IMR-90 (cell line): ENCODE data around the gene ATP6V0A4. TPM values are rescaled to one million over a fixed set of nuclear protein-coding genes. Genes with fewer than 3 reads are reported as not detected.

Experiments used
- ATAC-seq: fragments of 200-7000 bp; cut with Tn5 transposase; 2 replicates; pipeline ENCODE4 v1.9.1; 2020; ENCODE audit warnings: low read depth, mild to moderate bottlenecking, moderate library complexity
- BruUV-seq: library from RNA; stranded (reverse); fragments of 400-500 nt; replicated peaks from 2 replicates; lab custom pipeline; 2021; lab: Mats Ljungman, UMichigan
- CTCF ChIA-PET: fragments of 300-600 bp; formaldehyde crosslinking; extraction: SDS; loops from one replicate; lab custom pipeline; 2021; ENCODE audit warnings: antibody characterized with exemption; lab: Yijun Ruan, JAX
- POLR2A ChIA-PET: fragments of 300-600 bp; sonication (Branson Sonifier 250); formaldehyde crosslinking; loops from one replicate; lab custom pipeline; 2022; ENCODE audit warnings: antibody characterized with exemption; ENCODE audit not compliant: unreplicated experiment; lab: Charles Lee
- DNase-seq: peaks from one replicate; pipeline ENCODE4 v3.0.0; 2013
- H2AFZ ChIP-seq: replicated peaks from 2 replicates; pipeline ENCODE3; 2013; ENCODE audit warnings: low read length, mild to moderate bottlenecking; ENCODE audit not compliant: poor library complexity
- H2AK5ac ChIP-seq: 2 replicates; pipeline ENCODE4 v1.6.1; 2013; ENCODE audit warnings: low read depth, low read length, inconsistent platforms
- H2AK9ac ChIP-seq: replicated peaks from 2 replicates; pipeline ENCODE3; 2013; ENCODE audit warnings: mild to moderate bottlenecking, low read depth, low read length, moderate library complexity; ENCODE audit not compliant: poor library complexity
- H2BK120ac ChIP-seq: 2 replicates; pipeline ENCODE4 v1.6.1; 2013; ENCODE audit warnings: low read depth, low read length, inconsistent platforms
- H2BK15ac ChIP-seq: 3 replicates; pipeline ENCODE4 v1.6.1; 2013; ENCODE audit warnings: low read depth, low read length, inconsistent platforms
- H2BK20ac ChIP-seq: 2 replicates; pipeline ENCODE4 v1.6.1; 2013; ENCODE audit warnings: low read depth, mild to moderate bottlenecking, inconsistent platforms, low read length, moderate library complexity
- H2BK5ac ChIP-seq: 2 replicates; pipeline ENCODE4 v1.6.1; 2013; ENCODE audit warnings: mild to moderate bottlenecking, low read depth, low read length, inconsistent platforms; ENCODE audit not compliant: poor library complexity, severe bottlenecking
- H3K14ac ChIP-seq: replicated peaks from 2 replicates; pipeline ENCODE4 v1.6.1; 2013; ENCODE audit warnings: low read depth, low read length, inconsistent platforms
- H3K18ac ChIP-seq: 2 replicates; pipeline ENCODE4 v1.6.1; 2013; ENCODE audit warnings: low read depth, low read length, control low read depth
- H3K23ac ChIP-seq: 2 replicates; pipeline ENCODE4 v1.6.1; 2013; ENCODE audit warnings: low read depth, low read length, inconsistent platforms
- H3K27ac ChIP-seq: 2 replicates; pipeline ENCODE4 v1.5.1; 2013; ENCODE audit warnings: mild to moderate bottlenecking, control low read depth, low read length; ENCODE audit not compliant: insufficient read depth
- H3K27me3 ChIP-seq: 2 replicates; pipeline ENCODE4 v1.6.1; 2013; ENCODE audit warnings: low read length; ENCODE audit not compliant: control insufficient read depth, insufficient read depth
- H3K36me3 ChIP-seq: 2 replicates; pipeline ENCODE4 v1.6.1; 2013; ENCODE audit warnings: low read length, mixed read lengths; ENCODE audit not compliant: control insufficient read depth, insufficient read depth
- H3K4ac ChIP-seq: 2 replicates; pipeline ENCODE4 v1.6.1; 2013; ENCODE audit warnings: low read depth, low read length, inconsistent platforms
- H3K4me1 ChIP-seq: 2 replicates; pipeline ENCODE4 v1.6.1; 2013; ENCODE audit warnings: low read length, mixed read lengths; ENCODE audit not compliant: control insufficient read depth, insufficient read depth
- H3K4me2 ChIP-seq: 2 replicates; pipeline ENCODE4 v1.6.1; 2013; ENCODE audit warnings: low read depth, mild to moderate bottlenecking, control low read depth, low read length, moderate library complexity
- H3K4me3 ChIP-seq: 2 replicates; pipeline ENCODE4 v1.5.1; 2013; ENCODE audit warnings: low read depth, mild to moderate bottlenecking, control low read depth, low read length, moderate library complexity; ENCODE audit not compliant: insufficient read depth
- H3K56ac ChIP-seq: 2 replicates; pipeline ENCODE4 v1.6.1; 2013; ENCODE audit warnings: low read length, inconsistent platforms; ENCODE audit not compliant: insufficient read depth; ENCODE audit errors: extremely low read depth
- H3K79me1 ChIP-seq, 2 experiments: 2 replicates each; pipeline ENCODE4 v1.6.1; 2013; ENCODE audit warnings: low read length in 2 of 2, inconsistent platforms in 1 of 2, low read depth in 1 of 2
- H3K9ac ChIP-seq: 2 replicates; pipeline ENCODE4 v1.6.1; 2013; ENCODE audit warnings: low read depth, low read length, control low read depth
- H3K9me1 ChIP-seq: 2 replicates; pipeline ENCODE4 v1.6.1; 2013; ENCODE audit warnings: low read length, inconsistent platforms; ENCODE audit not compliant: insufficient read depth
- H3K9me3 ChIP-seq: 2 replicates; pipeline ENCODE4 v1.6.1; 2013; ENCODE audit warnings: low read length; ENCODE audit not compliant: control insufficient read depth, insufficient read depth
- H4K20me1 ChIP-seq: 2 replicates; pipeline ENCODE4 v1.6.1; 2013; ENCODE audit warnings: low read length, inconsistent platforms; ENCODE audit not compliant: insufficient read depth
- H4K5ac ChIP-seq: 2 replicates; pipeline ENCODE4 v1.6.1; 2013; ENCODE audit warnings: mild to moderate bottlenecking, low read depth, low read length, control low read depth
- H4K8ac ChIP-seq, 2 experiments: 2 replicates each; pipeline ENCODE4 v1.6.1; 2013; ENCODE audit warnings: low read depth in 2 of 2, low read length in 2 of 2, control low read depth in 1 of 2, inconsistent platforms in 1 of 2
- H4K91ac ChIP-seq: 2 replicates; pipeline ENCODE4 v1.6.1; 2013; ENCODE audit warnings: low read depth, low read length, inconsistent platforms; ENCODE audit not compliant: insufficient read depth
- MAZ ChIP-seq: IDR thresholded peaks from 2 replicates; pipeline ENCODE4 v1.6.1; 2012; ENCODE audit warnings: low read depth, mild to moderate bottlenecking, low read length, improper control_type of control experiment, moderate library complexity, borderline replicate concordance
- RFX5 ChIP-seq: IDR thresholded peaks from 2 replicates; pipeline ENCODE4 v1.8.0; 2012; ENCODE audit warnings: low read depth, mild to moderate bottlenecking, low read length, moderate library complexity
- USF2 ChIP-seq: fragments of 150-350 bp; IDR thresholded peaks from 2 replicates; pipeline ENCODE4 v1.6.1; 2017; ENCODE audit warnings: mild to moderate bottlenecking, antibody characterized with exemption, low read length, low read depth
- WGBS, 2 experiments: methylation state at CpG; one replicate each; pipeline versions ENCODE4 v1.1.5 to v1.1.7; 2013; ENCODE audit warnings: missing lambda C conversion rate in 2 of 2; ENCODE audit not compliant: insufficient read length in 1 of 2; ENCODE audit errors: extremely low coverage in 2 of 2; 5-methylcytosine and 5-hydroxymethylcytosine counted together
- dilution Hi-C: fragments of 300-500 bp; cut with HindIII; formaldehyde crosslinking; loops from one replicate; pipeline ENCODE4 v1.14.3; 2018; ENCODE audit warnings: low sequenced_read_pairs; ENCODE audit not compliant: unreplicated experiment
- in situ Hi-C: fragments of 300-500 bp; cut with MboI; formaldehyde crosslinking; loops from 3 replicates; pipeline ENCODE4 v1.14.3; 2019; ENCODE audit warnings: low sequenced_read_pairs, inconsistent platforms, mixed read lengths
- intact Hi-C: fragments of 100-400 bp; cut with micrococcal nuclease; formaldehyde crosslinking; loops from 2 replicates; pipeline ENCODE4 v1.10.0; 2022
- polyA plus RNA-seq, 3 experiments: library from polyadenylated mRNA; depleted of rRNA; stranded (reverse); fragments of >200 nt; gene quantifications; 2 replicates each; pipeline ENCODE4 v1.2.3, GENCODE V29; 2012; ENCODE audit warnings: low replicate concordance in 1 of 3
- total RNA-seq: library from RNA; depleted of rRNA; stranded (reverse); fragments of >200 nt; gene quantifications from 2 replicates; pipeline ENCODE4 v1.2.3, GENCODE V29; 2012

ATP6V0A4 gene
- total and polyA plus RNA-seq, 2 of the 4 experiments (the other 2 are of a cell fraction) = 0.05 to 0.18 TPM

- intact Hi-C loops = loop anchor here (2.0 to 5.0 kb wide), 6 partner anchors 241 to 1133 kb away; partner anchors contain the start of gene KIAA1549
- Histone ChIP-seq H2AFZ (no peak overlapping the region), H4K91ac (no peak overlapping the region), H3K4ac (no peak overlapping the region), H2AK5ac (no peak overlapping the region), H3K56ac (no peak overlapping the region), H3K27me3 (no peaks in the 10 kb centered on the region; the same call in 1 of the 2 replicates), H2BK15ac (no peak overlapping the region), H3K27ac (no peak overlapping the region), H3K9me3 (no peaks in the 10 kb centered on the region), H3K79me1 (no peaks in the 10 kb centered on the region), H3K36me3 (no peaks in the 10 kb centered on the region), H3K4me3 (no peak overlapping the region), H3K4me2 (no peak overlapping the region), H3K14ac (no peak overlapping the region), H3K23ac (no peak overlapping the region), H2BK20ac (no peak overlapping the region), H2BK120ac (no peak overlapping the region), H3K4me1 (no peaks in the 10 kb centered on the region), H2AK9ac (no peak overlapping the region), H2BK5ac (no peak overlapping the region), H3K9me1 (no peaks in the 10 kb centered on the region; the same call in 1 of the 2 replicates), H3K18ac (no peak overlapping the region), H4K20me1 (no peaks in the 10 kb centered on the region), H4K8ac (no peak overlapping the region), H3K9ac (no peak overlapping the region), H4K5ac (no peak overlapping the region)
- no peak for DNase-seq
- no TSS peak for BruUV-seq
- TF ChIP-seq MAZ = no peak
- no peak for TF ChIP-seq RFX5
- no peak for TF ChIP-seq USF2
- in situ Hi-C loops = loop anchor here (5.0 to 25.0 kb wide), 4 partner anchors 578 to 1128 kb away; no protein-coding TSS in a partner anchor
- no peak for ATAC-seq
- ChIA-PET POLR2A (no interaction called here), CTCF (interaction anchor here (1.7 to 2.7 kb wide), 2 partner anchors 17 to 578 kb away, joined by 3 to 28 read pairs; no protein-coding TSS in a partner anchor)
- WGBS, 2 experiments = no CpG with 5 or more reads among the region's 1 CpG
- dilution Hi-C loops = no loop called here
Observed at GRCh38 chr7:138739859-138740258, 58.1 kb downstream of the ATP6V0A4 start.
